HG03103 (cell line): ENCODE data around the gene CMTM8.
"Not testable (repeated sequence)": the region's sequence is repeated elsewhere in the genome, so short reads cannot be mapped to it uniquely, and the experiment has no call there.

ENCODE experiments used
- ATAC-seq: cut with Tn5 transposase; IDR thresholded peaks from one replicate; pipeline ENCODE4 v1.9.1; 2021; ENCODE audit warnings: low read depth; ENCODE audit not compliant: unreplicated experiment

CMTM8 gene

GRCh38 chr3:32226875-32227500 is 11.5 kb upstream of the CMTM8 start:
- ATAC-seq, result no peak

GRCh38 chr3:32228743-32229142 is 9.7 kb upstream of the CMTM8 start:
- not testable (repeated sequence) for ATAC-seq

DNA sequence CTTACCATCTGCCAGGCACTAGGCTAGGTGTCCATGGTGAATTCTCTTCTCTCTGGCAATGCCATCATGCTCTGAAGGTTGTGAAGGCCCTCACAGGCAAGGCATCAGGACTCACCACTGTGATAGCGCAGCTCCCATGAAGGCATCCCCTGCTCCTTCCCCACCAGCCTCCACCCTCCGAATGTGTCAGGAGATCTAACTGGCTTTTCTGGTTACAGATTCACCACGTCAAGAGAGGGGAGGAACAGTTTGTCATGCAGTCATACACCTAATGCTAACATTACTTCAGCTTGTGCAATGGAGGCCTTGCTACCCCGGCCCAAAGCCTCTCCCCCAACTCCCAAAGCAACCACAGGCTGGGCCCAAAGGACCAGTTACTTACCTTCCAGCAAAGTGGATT is 8.9 kb upstream of the CMTM8 start:
- no peak for ATAC-seq

GRCh38 chr3:32236377-32236776 is 2.1 kb upstream of the CMTM8 start:
- ATAC-seq, result no peak

GRCh38 chr3:32237670-32238452 is 619 bp upstream of the CMTM8 start:
- ATAC-seq, result no peak

GRCh38 chr3:32239307-32240158 is 1.1 kb downstream of the CMTM8 start:
- ATAC-seq, result no peak

DNA sequence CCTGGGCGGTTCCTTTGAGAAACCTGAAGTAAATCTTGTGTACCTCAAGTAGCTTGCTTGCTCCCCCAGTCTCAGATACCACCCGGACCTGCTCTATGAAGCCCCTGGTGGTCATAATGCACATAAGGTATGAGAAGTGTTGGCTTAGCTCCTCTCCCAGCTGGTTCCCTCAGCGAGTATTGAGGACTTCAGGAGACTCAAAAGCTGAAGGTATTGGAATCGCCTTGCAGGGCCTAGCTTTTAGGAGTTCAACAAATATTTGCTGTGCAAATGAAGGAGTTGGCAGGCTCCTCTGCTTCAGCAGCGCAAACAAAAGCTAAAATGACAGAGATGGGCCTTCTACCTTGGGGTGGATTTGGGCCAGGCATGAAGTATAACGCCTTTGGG is 1.7 kb downstream of the CMTM8 start:
- no peak for ATAC-seq

DNA sequence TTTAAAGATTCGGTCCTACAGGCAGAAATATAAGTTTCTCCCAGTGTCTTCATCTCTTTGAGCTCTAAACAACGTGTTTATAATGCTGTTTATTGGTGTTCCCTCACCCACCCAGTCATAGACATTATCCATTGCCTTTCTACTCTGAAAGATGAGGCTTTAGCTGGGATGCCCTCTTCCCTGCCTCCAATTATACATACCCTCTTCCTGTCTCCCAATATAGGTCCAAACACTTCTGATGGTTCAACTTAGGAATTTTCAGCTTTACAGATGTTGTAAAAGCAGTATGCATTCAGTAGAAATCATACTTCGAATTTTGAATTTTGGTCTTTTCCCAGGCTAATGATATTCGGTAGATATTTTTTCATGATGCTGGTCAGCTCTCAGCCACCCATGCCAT is 2.6 kb downstream of the CMTM8 start:
- no peak for ATAC-seq

GRCh38 chr3:32243519-32243918 is 5.0 kb downstream of the CMTM8 start:
- no peak for ATAC-seq

- ATAC-seq, result no peak
Measured at GRCh38 chr3:32245200-32245599, 6.7 kb downstream of the CMTM8 start.

GRCh38 chr3:32246079-32246675 is 7.7 kb downstream of the CMTM8 start:
- ATAC-seq, result no peak

DNA sequence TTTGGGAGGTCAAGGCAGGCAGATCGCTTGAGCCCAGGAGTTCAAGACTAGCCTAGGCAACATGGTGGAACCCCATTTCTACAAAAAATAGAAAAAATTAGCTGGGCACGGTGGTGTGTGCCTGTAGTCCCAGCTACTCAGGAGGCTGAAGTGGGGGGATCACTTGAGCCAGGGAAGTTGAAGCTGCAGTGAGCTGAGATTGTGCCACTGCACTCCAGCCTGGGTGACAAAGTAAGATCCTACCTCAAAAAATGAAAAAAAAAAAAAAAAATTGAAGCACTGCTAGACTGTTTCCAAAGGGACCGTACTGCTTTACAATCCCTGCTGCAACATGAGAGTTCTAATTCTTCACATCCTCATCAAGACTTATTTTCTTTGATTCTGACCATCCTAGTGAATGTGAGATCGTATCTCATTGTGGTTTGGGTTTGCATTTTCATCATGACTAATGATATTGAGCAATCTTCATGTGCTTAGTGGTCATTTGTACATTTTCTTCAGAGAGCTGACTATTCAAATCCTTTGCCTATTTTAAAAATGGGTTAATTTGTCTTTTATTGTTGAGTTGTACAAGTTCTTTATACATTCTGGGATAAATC is 10.8 kb downstream of the CMTM8 start:
- ATAC-seq, result no peak

GRCh38 chr3:32254268-32254667 is 15.8 kb downstream of the CMTM8 start:
- no peak for ATAC-seq

DNA sequence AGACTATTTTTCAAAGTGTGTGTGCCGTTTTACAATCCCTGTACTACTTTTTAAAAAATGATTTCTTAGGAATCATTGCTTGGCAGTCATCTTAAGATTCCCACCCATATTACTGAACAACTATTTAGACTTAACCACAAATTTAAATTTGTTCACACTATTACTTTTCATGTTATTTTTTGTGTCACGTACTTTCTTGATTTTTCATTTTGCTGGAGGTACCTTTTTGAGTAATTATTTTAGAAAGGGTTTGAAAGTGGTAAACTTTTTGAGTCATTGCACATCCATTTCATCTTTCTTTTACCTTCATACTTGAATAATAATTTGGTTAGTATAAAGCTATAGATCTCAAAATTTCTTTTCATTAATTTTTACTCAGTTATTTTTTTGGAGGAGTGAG is 16.9 kb downstream of the CMTM8 start:
- ATAC-seq, result no peak

DNA sequence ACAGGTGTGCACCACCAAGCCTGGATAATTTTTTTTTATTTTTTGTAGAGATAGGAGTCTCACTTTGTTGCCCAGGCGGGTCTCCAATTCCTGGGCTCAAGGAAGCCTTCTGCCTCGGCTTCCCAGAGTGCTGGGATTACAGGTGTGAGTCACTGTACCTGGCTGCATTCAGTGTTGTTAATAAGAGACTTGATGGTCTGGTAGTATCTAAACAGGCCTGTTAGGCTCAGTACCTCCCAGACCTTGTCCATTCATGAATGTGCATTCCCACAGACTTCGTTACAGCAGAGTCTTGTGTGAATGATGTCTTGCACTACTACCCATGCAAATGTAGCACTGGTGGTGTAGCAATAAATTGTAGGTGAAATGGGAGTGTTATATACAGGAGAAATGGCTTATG is 17.7 kb downstream of the CMTM8 start:
- no peak for ATAC-seq

DNA sequence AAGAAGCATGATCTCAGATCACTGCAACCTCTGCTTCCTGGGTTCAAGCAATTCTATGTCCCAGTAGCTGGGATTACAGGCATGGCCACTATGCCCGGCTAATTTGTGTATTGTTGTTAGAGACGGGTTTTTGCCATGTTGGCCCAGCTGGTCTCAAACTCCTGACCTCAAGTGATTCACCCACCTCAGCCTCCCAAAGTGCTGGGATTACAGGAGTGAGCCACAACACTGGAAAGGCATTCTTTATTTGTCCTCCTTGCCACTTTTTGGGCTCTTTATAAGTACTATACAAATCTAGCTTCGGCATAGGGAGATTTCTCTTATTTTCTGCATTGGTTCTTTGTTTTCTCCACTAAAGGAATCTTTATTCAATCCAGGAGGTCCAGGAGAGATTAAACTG is 18.6 kb downstream of the CMTM8 start:
- no peak for ATAC-seq

DNA sequence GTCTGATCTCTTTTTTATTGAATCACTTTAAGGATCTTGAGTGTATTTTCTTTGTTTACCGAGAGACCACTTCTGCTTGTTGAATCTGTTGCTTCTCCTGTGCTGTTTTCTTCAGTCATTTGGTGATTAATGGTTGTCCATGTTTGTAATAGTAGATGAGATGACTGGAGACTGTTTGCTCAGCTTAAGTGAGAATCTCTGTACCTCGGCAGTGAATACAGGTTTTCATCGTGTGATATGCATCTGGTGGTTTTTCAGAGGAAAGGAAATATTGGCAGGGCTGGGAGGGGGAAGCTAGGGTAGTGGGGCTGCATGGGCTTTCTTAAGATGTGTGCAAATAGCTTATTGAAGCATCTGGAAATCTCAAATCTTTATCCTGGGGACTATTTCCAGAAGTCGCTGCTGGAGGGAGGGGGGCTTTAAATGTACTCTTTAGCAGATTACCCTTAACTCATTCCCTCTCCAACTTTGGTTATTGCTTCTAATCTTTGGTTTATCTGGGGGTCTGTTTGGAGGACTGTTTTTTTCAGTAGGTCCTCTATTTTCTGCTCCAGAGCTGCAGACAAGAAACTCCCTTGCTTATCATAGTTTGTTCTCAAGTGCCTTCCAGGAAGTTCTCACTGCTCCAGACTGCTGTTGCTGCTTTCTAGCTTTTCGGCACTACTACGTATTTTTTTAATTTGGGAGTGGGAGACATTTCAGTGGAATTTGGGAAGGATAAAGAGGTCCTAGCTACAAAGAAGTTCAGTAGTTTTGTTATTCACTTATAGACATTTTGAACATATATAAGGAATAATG is 19.4 kb downstream of the CMTM8 start:
- ATAC-seq, result no peak

DNA sequence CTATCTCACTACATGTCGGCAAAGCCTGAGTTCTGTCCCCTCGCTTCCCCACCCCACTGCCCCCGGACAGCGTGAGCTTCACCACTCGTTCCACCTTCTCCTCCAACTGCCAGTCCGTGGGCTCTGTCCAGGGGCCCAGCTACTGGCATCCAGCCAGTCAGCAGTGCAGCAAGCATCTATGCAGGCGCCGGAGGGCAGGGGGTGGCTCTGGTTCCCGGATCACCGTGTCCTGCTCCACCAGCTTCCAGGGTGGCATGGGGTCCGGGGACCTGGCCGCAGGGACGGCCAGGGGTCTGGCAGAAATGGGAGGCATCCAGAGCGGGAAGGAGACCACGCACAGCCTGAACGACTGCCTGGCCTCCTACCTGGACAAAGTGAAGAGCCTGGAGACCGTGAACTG is 20.4 kb downstream of the CMTM8 start:
- no peak for ATAC-seq

GRCh38 chr3:32261545-32261944 is 23.1 kb downstream of the CMTM8 start:
- no peak for ATAC-seq

DNA sequence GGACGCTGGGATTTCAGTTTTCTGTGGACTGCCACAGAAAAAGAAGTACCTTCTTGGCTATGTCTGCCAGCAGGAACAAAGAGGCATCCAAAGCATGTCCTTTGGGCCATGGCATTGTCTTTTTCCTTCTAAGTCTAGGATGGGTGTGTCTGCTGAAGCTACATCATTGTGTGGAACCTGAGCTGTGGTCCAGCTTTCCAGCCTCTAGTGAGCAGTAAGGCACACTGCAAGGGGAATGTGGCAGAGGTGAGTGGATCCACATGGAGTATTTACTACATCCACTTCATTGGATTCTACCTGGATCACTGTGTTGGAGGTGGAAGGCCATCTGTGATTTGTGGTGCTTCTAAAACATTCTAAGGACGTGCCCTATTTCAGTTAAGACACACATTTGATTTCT is 23.7 kb downstream of the CMTM8 start:
- ATAC-seq, result no peak
